Colonic mucosa (tissue), 4 donors: ENCODE data around the gene PTPRN2. TPM values are rescaled to one million over a fixed set of nuclear protein-coding genes. Genes with fewer than 3 reads are reported as not detected.

Source experiments
- DNase-seq: peaks from one replicate; pipeline ENCODE4 v3.0.0-alpha.2; 2020
- H3K27ac ChIP-seq: fragments of 200-600 bp; one replicate; pipeline ENCODE4 v1.8.0; 2021
- H3K27me3 ChIP-seq: fragments of 200-600 bp; one replicate; pipeline ENCODE4 v1.8.0; 2021
- H3K36me3 ChIP-seq: fragments of 200-600 bp; one replicate; pipeline ENCODE4 v1.8.0; 2021
- H3K4me1 ChIP-seq: fragments of 200-600 bp; one replicate; pipeline ENCODE4 v1.8.0; 2021; ENCODE audit warnings: mild to moderate bottlenecking
- H3K4me3 ChIP-seq: fragments of 200-600 bp; one replicate; pipeline ENCODE4 v1.8.0; 2021
- H3K9ac ChIP-seq, 2 donors: one replicate each; pipeline ENCODE4 v1.7.0; 2013; ENCODE audit warnings: control low read depth in 2 of 2, low read depth in 2 of 2, low read length in 2 of 2
- H3K9me3 ChIP-seq: fragments of 200-600 bp; one replicate; pipeline ENCODE4 v1.8.0; 2021
- CTCF ChIP-seq: fragments of 200-600 bp; IDR thresholded peaks from one replicate; pipeline ENCODE4 v1.8.0; 2022; ENCODE audit warnings: antibody characterized with exemption, mild to moderate bottlenecking
- intact Hi-C: fragments of 100-400 bp; cut with DNase I; formaldehyde crosslinking; loops from one replicate; pipeline ENCODE4 v1.14.1; 2022
- total RNA-seq, 2 donors: library from RNA; stranded (reverse); fragmentation: NEBNext Ultra II Directional in 1 of 2; extraction: Animal tissue kit (Norgen Biotek cat#: 25700) in 1 of 2; gene quantifications; one replicate each; pipeline ENCODE4 v1.2.1, GENCODE V29; 2021
- donor health status: healthy.
- donor health status: DM: no; HTN: no; CAD: no.
- donor health status: DM: no; HTN: no; CAD: no.

Gene PTPRN2
- total RNA-seq, 2 donors from 2014 or later, result 14.7 to 21.6 TPM

GRCh38 chr7:158602041-158602440 lies 14.4 kb upstream of the PTPRN2 start:
- H3K36me3 ChIP-seq, result no peaks in the 10 kb centered on the region
- no peaks in the 10 kb centered on the region for H3K4me1 ChIP-seq
- no peak for TF ChIP-seq CTCF
- no peak overlapping the region for H3K4me3 ChIP-seq
- no peak for DNase-seq
- intact Hi-C loops, result no loop called here
- H3K27me3 ChIP-seq, result no peaks in the 10 kb centered on the region
- no peak overlapping the region for H3K27ac ChIP-seq
- H3K9me3 ChIP-seq, result no peaks in the 10 kb centered on the region
- H3K9ac ChIP-seq, result no peak overlapping the region

GRCh38 chr7:158601090-158601489 lies 13.5 kb upstream of the PTPRN2 start:
- intact Hi-C loops, result no loop called here
- Histone ChIP-seq H3K9me3 (no peaks in the 10 kb centered on the region), H3K4me3 (no peak overlapping the region), H3K9ac (no peak overlapping the region), H3K27ac (no peak overlapping the region), H3K27me3 (no peaks in the 10 kb centered on the region), H3K4me1 (no peaks in the 10 kb centered on the region), H3K36me3 (no peaks in the 10 kb centered on the region)
- DNase-seq, result no peak
- no peak for TF ChIP-seq CTCF

GRCh38 chr7:158596745-158597144 lies 9.1 kb upstream of the PTPRN2 start:
- Histone ChIP-seq H3K4me1 (no peaks in the 10 kb centered on the region), H3K9ac (no peak overlapping the region), H3K4me3 (no peak overlapping the region), H3K27ac (no peak overlapping the region), H3K9me3 (no peaks in the 10 kb centered on the region), H3K27me3 (no peaks in the 10 kb centered on the region), H3K36me3 (no peaks in the 10 kb centered on the region)
- intact Hi-C loops, result no loop called here
- no peak for TF ChIP-seq CTCF
- DNase-seq, result no peak

GRCh38 chr7:158596309-158596708 lies 8.7 kb upstream of the PTPRN2 start:
- intact Hi-C loops, result no loop called here
- Histone ChIP-seq H3K4me1 (no peaks in the 10 kb centered on the region), H3K27me3 (no peaks in the 10 kb centered on the region), H3K9me3 (no peaks in the 10 kb centered on the region), H3K36me3 (no peaks in the 10 kb centered on the region), H3K9ac (no peak overlapping the region), H3K4me3 (no peak overlapping the region), H3K27ac (no peak overlapping the region)
- no peak for TF ChIP-seq CTCF
- DNase-seq, result no peak

GRCh38 chr7:158595068-158595467 lies 7.4 kb upstream of the PTPRN2 start:
- intact Hi-C loops, result no loop called here
- Histone ChIP-seq H3K4me3 (no peak overlapping the region), H3K27me3 (no peaks in the 10 kb centered on the region), H3K27ac (no peak overlapping the region), H3K9ac (no peak overlapping the region), H3K36me3 (no peaks in the 10 kb centered on the region), H3K4me1 (no peaks in the 10 kb centered on the region), H3K9me3 (no peaks in the 10 kb centered on the region)
- no peak for TF ChIP-seq CTCF
- DNase-seq, result no peak

GRCh38 chr7:158592541-158592940 lies 4.9 kb upstream of the PTPRN2 start:
- intact Hi-C loops, result no loop called here
- no peak for TF ChIP-seq CTCF
- H3K27me3 ChIP-seq, result peaks cover 5% of the 10 kb centered on the region
- no peak overlapping the region for H3K4me3 ChIP-seq
- H3K9me3 ChIP-seq, result no peaks in the 10 kb centered on the region
- no peak overlapping the region for H3K9ac ChIP-seq
- H3K4me1 ChIP-seq, result no peaks in the 10 kb centered on the region
- no peaks in the 10 kb centered on the region for H3K36me3 ChIP-seq
- no peak overlapping the region for H3K27ac ChIP-seq
- DNase-seq, result no peak
